Breast epithelium (tissue), 4 donors: ENCODE measurements around the gene ZNF674. TPM values are rescaled to one million over a fixed set of nuclear protein-coding genes. Genes with fewer than 3 reads are reported as not detected.
"Not testable (repeated sequence)": the region's sequence is repeated elsewhere in the genome, so short reads cannot be mapped to it uniquely, and the experiment has no call there.

ENCODE experiments used
- DNase-seq, 2 donors: peaks; one replicate each; pipeline ENCODE4 v3.0.0-alpha.2; 2019; ENCODE audit warnings: low spot score in 2 of 2
- H3K27ac ChIP-seq, 2 donors: fragments of 200-600 bp; sonication (generic) in 1 of 2; one replicate each; pipeline ENCODE4 v1.5.1; 2016 to 2019; ENCODE audit warnings: mild to moderate bottlenecking in 1 of 2
- H3K27me3 ChIP-seq, 2 donors: fragments of 200-600 bp; sonication (generic) in 1 of 2; one replicate each; pipeline versions ENCODE4 v1.5.1 to v1.6.0; 2017 to 2019; ENCODE audit warnings: control low read depth in 1 of 2, mild to moderate bottlenecking in 1 of 2
- H3K36me3 ChIP-seq: fragments of 200-600 bp; one replicate; pipeline ENCODE4 v1.5.1; 2019
- H3K4me1 ChIP-seq, 2 donors: fragments of 200-600 bp; sonication (generic); one replicate each; pipeline ENCODE4 v1.5.1; 2016 to 2019; ENCODE audit warnings: control low read depth in 1 of 2
- H3K4me3 ChIP-seq, 3 donors: fragments of 200-600 bp; sonication (generic); 1 replicate in 2 of 3; 2 replicates in 1 of 3; pipeline ENCODE4 v1.5.1; 2016 to 2019; ENCODE audit warnings: mild to moderate bottlenecking in 3 of 3, moderate library complexity in 2 of 3
- H3K9me3 ChIP-seq, 2 donors: fragments of 200-600 bp; sonication (generic) in 1 of 2; one replicate each; pipeline ENCODE4 v1.5.1; 2016 to 2019; ENCODE audit warnings: control low read depth in 1 of 2
- CTCF ChIP-seq, 3 donors: fragments of 450-650 bp; IDR thresholded peaks; one replicate each; pipeline ENCODE4 v1.5.1; 2016 to 2017; ENCODE audit warnings: antibody characterized with exemption in 3 of 3, mild to moderate bottlenecking in 3 of 3, moderate library complexity in 3 of 3
- POLR2A ChIP-seq: fragments of 450-650 bp; IDR thresholded peaks from one replicate; pipeline ENCODE4 v1.6.1; 2016; ENCODE audit warnings: antibody characterized with exemption, mild to moderate bottlenecking, moderate library complexity
- POLR2AphosphoS5 ChIP-seq, 3 donors: sonication (generic); formaldehyde crosslinking; IDR thresholded peaks; one replicate each; pipeline ENCODE4 v1.6.1; 2017; ENCODE audit warnings: antibody characterized with exemption in 3 of 3
- intact Hi-C: fragments of 100-400 bp; cut with DNase I; formaldehyde crosslinking; loops from one replicate; pipeline ENCODE4 v1.15.1; 2023; ENCODE audit warnings: low total_unique reads
- total RNA-seq, 3 donors: library from RNA; depleted of rRNA; stranded (reverse); fragments of >200 nt; gene quantifications; one replicate each; pipeline ENCODE4 v1.1.0, GENCODE V29; 2016

The ZNF674 gene
- total RNA-seq, 3 donors from 2014 or later = 2.6 to 7.3 (median 3.8) TPM

GRCh38 chrX:46465203-46465602 is 80.0 kb downstream of the ZNF674 start:
- TF ChIP-seq CTCF (IDR thresholded peaks at IDR 0.05) (no peak), POLR2AphosphoS5 (IDR thresholded peaks at IDR 0.05) (no peak), POLR2A (no peak)
- no peak overlapping the region for H3K27ac ChIP-seq
- no peaks in the 10 kb centered on the region for H3K27me3 ChIP-seq
- no peak for DNase-seq
- no peak overlapping the region for H3K4me3 ChIP-seq
- H3K36me3 ChIP-seq = no peaks in the 10 kb centered on the region
- H3K4me1 ChIP-seq = no peaks in the 10 kb centered on the region
- intact Hi-C loops = no loop called here
- H3K9me3 ChIP-seq = no peaks in the 10 kb centered on the region

- TF ChIP-seq CTCF (IDR thresholded peaks at IDR 0.05) = no peak
- no peak overlapping the region for H3K27ac ChIP-seq
- DNase-seq = no peak
- no peaks in the 10 kb centered on the region for H3K27me3 ChIP-seq
- H3K9me3 ChIP-seq = no peaks in the 10 kb centered on the region
- H3K4me3 ChIP-seq = no peak overlapping the region
- no peaks in the 10 kb centered on the region for H3K36me3 ChIP-seq
- intact Hi-C loops = no loop called here
- H3K4me1 ChIP-seq = no peaks in the 10 kb centered on the region
Measured at GRCh38 chrX:46463682-46464081, 81.5 kb downstream of the ZNF674 start.

GRCh38 chrX:46461660-46462191 is 83.5 kb downstream of the ZNF674 start:
- no peak for TF ChIP-seq CTCF (IDR thresholded peaks at IDR 0.05)
- TF ChIP-seq POLR2AphosphoS5 (IDR thresholded peaks at IDR 0.05) = no peak
- no peak for TF ChIP-seq POLR2A
- Histone ChIP-seq H3K36me3 (no peaks in the 10 kb centered on the region), H3K4me1 (no peaks in the 10 kb centered on the region), H3K27me3 (no peaks in the 10 kb centered on the region), H3K27ac (no peak overlapping the region), H3K9me3 (no peaks in the 10 kb centered on the region), H3K4me3 (no peak overlapping the region)
- intact Hi-C loops = no loop called here
- DNase-seq = no peak

GRCh38 chrX:46460801-46461659 is 84.2 kb downstream of the ZNF674 start:
- H3K4me3 ChIP-seq, H3K27ac ChIP-seq, H3K27me3 ChIP-seq, H3K36me3 ChIP-seq, DNase-seq, intact Hi-C loops, H3K9me3 ChIP-seq, H3K4me1 ChIP-seq: not testable (repeated sequence)

GRCh38 chrX:46459603-46460002 is 85.6 kb downstream of the ZNF674 start:
- Histone ChIP-seq H3K27ac (no peak overlapping the region), H3K27me3 (no peaks in the 10 kb centered on the region), H3K9me3 (no peaks in the 10 kb centered on the region), H3K4me3 (no peak overlapping the region), H3K36me3 (no peaks in the 10 kb centered on the region), H3K4me1 (no peaks in the 10 kb centered on the region)
- no peak for DNase-seq
- intact Hi-C loops = no loop called here
- TF ChIP-seq POLR2AphosphoS5 (IDR thresholded peaks at IDR 0.05) = no peak
- no peak for TF ChIP-seq POLR2A
- TF ChIP-seq CTCF (IDR thresholded peaks at IDR 0.05) = no peak
